AG04450 (cell line): ENCODE data around the gene FTH1. TPM values are rescaled to one million over a fixed set of nuclear protein-coding genes. Genes with fewer than 3 reads are reported as not detected.

Experiments
- CTCF ChIA-PET: fragments of 300-600, 350-600 bp; formaldehyde crosslinking; extraction: SDS; loops from one replicate; lab custom pipeline; 2022; ENCODE audit warnings: antibody characterized with exemption, inconsistent platforms; lab: Charles Lee
- POLR2A ChIA-PET: fragments of 350-600 bp; formaldehyde crosslinking; extraction: SDS; loops from one replicate; lab custom pipeline; 2021; ENCODE audit warnings: antibody characterized with exemption, inconsistent platforms; lab: Yijun Ruan, JAX
- DNase-seq: peaks from one replicate; pipeline ENCODE4 v3.0.0-alpha.2; 2011; ENCODE audit warnings: low read depth, low spot score
- H3K27ac ChIP-seq: one replicate; pipeline ENCODE4 v1.5.1; 2012; ENCODE audit warnings: low read depth, low read length, control low read depth
- H3K27me3 ChIP-seq: one replicate; pipeline ENCODE4 v1.6.0; 2012; ENCODE audit warnings: low read length; ENCODE audit not compliant: control insufficient read depth, insufficient read depth
- H3K4me3 ChIP-seq: 2 replicates; pipeline ENCODE4 v1.5.1; 2011; ENCODE audit warnings: mild to moderate bottlenecking, low read depth, low read length, control low read depth
- H3K9me3 ChIP-seq: 2 replicates; pipeline ENCODE4 v1.5.1; 2012; ENCODE audit warnings: low read length; ENCODE audit not compliant: control insufficient read depth, insufficient read depth
- polyA plus RNA-seq: library from polyadenylated mRNA; depleted of rRNA; stranded (reverse); fragments of >200 nt; gene quantifications from 2 replicates; pipeline ENCODE4 v1.2.3, GENCODE V29; 2011
- TF ChIP-seq, protein P1 (sequence below): IDR thresholded peaks from 2 replicates; pipeline ENCODE4 v1.5.1; 2011; ENCODE audit warnings: low read depth, low read length, control low read depth, inconsistent platforms

FTH1 gene
- polyA plus RNA-seq, 1 experiment, result 3,294 TPM

DNA sequence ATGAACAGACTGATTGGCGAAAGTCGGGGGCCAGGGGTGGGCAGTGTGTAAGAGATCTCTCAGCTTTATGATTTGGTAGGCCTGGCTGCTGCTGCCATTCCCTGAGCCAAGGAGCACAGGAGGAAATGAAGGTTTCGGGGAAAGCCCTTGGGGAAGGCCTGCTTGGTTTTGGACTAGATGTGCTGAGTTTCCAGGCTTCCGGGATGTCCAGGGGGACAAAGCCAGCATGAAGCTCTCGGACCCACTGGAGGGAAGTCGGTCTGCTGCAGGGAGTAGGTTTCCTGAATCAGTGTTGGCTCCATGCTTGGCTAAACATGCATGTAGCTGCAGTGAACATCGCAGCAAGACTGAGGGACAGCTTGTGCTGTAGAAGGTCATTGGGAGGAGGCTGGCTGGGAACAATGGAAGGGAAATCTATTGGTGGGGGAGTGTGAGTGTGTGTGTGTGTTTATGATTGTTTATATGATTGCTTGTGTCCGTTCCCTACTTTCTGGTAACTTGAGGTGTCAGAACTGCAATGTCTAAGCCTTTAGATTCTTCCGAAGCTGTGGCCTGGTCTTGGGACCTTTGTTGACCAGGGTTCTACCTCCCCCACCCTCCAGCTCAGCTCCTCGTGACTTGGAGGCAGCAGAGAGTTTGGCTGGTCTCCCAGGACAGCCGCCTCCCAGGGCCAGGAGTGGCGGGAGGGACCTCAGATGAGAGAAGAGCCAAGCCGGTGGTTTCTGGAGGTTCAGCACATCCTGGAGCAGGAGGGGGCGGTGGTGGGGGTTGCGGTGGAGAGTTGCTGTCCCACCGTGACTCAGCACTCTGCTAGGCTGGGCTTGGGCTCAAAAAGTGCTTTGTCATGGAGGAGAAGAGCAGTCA, 4.0 kb upstream of the FTH1 start:
- ChIA-PET CTCF (interaction anchor here (0.6 to 14.7 kb wide), 8 partner anchors 10 to 518 kb away, joined by 3 to 135 read pairs (median 4); no protein-coding TSS in a partner anchor), POLR2A (interaction anchor here (0.6 to 2.7 kb wide), 8 partner anchors 9 to 409 kb away, joined by 3 to 27 read pairs (median 6); no protein-coding TSS in a partner anchor)
- Histone ChIP-seq H3K27me3 (no peaks in the 10 kb centered on the region), H3K4me3 (0 out of 2 replicates have a peak overlapping the region, but pooled peaks have one; percentile 20), H3K27ac (peak overlapping the region; percentile 99), H3K9me3 (peaks cover 5% of the 10 kb centered on the region; the same call in 1 of the 2 replicates)
- DNase-seq, result peak; percentile 98
- TF ChIP-seq, protein P1, sequence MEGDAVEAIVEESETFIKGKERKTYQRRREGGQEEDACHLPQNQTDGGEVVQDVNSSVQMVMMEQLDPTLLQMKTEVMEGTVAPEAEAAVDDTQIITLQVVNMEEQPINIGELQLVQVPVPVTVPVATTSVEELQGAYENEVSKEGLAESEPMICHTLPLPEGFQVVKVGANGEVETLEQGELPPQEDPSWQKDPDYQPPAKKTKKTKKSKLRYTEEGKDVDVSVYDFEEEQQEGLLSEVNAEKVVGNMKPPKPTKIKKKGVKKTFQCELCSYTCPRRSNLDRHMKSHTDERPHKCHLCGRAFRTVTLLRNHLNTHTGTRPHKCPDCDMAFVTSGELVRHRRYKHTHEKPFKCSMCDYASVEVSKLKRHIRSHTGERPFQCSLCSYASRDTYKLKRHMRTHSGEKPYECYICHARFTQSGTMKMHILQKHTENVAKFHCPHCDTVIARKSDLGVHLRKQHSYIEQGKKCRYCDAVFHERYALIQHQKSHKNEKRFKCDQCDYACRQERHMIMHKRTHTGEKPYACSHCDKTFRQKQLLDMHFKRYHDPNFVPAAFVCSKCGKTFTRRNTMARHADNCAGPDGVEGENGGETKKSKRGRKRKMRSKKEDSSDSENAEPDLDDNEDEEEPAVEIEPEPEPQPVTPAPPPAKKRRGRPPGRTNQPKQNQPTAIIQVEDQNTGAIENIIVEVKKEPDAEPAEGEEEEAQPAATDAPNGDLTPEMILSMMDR, result no peak

DNA sequence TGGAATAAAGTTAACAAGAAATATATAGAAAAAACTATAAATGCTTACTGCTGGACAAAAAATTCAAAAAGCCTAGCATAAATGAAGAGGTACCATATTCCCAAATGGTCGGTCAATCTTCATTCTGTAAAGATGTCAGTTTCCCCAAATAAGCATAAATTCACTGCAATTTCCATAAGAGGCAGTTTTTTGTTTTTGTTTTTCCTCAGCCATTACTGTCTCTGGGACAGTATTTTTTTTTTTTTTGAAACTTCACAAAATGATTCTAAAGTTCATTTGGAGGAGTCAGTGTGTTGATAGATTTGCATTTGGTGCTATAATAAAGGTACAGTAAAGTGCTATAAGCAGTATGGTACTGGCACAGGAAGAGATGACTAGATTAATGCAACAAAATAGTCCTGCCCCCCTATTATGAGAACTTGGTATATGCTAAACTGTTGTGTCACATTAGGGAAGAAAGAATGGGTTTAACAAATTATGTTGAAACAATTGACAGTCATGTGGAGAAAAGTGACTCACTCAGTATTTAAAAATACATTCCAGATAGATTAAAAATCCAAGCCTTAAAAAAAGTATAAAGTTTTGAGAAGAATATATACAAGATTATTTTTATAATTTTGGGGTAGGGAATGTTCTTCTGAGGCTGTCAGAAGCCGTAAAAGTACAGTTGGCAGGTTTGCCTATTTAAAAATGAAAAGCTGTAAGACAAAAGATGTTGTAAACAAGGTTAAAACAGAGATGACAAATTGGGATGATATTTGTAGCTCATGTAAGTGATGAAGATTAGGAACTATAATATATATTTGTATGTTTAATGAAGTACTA, 2.6 kb upstream of the FTH1 start:
- Histone ChIP-seq H3K4me3 (no peak overlapping the region), H3K9me3 (peaks cover 5% of the 10 kb centered on the region; the same call in 1 of the 2 replicates), H3K27ac (peak overlapping the region; percentile 99), H3K27me3 (no peaks in the 10 kb centered on the region)
- TF ChIP-seq, protein P1, result no peak
- CTCF ChIA-PET, result interaction anchor here (0.8 to 14.7 kb wide), 8 partner anchors 11 to 139 kb away, joined by 3 to 135 read pairs (median 6); no protein-coding TSS in a partner anchor
- DNase-seq, result no peak
- POLR2A ChIA-PET, result interaction anchor here (1.7 to 2.7 kb wide), 2 partner anchors 7 to 15 kb away, joined by 9 to 27 read pairs; no protein-coding TSS in a partner anchor

DNA sequence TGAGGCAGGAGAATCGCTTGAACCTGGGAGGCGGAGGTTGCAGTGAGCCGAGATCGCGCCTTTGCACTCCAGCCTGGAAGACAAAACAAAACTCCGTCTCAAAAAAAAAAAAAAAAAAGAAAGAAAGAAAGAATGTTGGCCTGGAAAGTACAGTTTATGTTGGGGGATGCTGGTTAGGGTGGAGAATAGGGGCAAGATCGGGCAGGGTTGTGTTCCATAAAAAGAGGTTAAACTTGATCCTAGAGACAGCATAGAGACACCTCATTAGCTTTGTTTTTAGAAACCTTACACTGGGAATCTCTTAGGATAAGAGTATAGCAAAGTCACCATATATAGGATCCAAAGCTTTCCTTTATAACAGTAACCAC, 1.9 kb upstream of the FTH1 start:
- TF ChIP-seq, protein P1, result no peak
- POLR2A ChIA-PET, result interaction anchor here (0.7 to 2.9 kb wide), 3 partner anchors 21 to 112 kb away, joined by 3 to 37 read pairs (median 6); no protein-coding TSS in a partner anchor
- Histone ChIP-seq H3K27me3 (no peaks in the 10 kb centered on the region), H3K27ac (peak overlapping the region; percentile 57), H3K4me3 (no peak overlapping the region), H3K9me3 (peaks cover 5% of the 10 kb centered on the region; the same call in 1 of the 2 replicates)
- DNase-seq, result no peak
- CTCF ChIA-PET, result interaction anchor here (1.2 to 14.7 kb wide), 5 partner anchors 21 to 140 kb away, joined by 3 to 135 read pairs (median 10); no protein-coding TSS in a partner anchor

DNA sequence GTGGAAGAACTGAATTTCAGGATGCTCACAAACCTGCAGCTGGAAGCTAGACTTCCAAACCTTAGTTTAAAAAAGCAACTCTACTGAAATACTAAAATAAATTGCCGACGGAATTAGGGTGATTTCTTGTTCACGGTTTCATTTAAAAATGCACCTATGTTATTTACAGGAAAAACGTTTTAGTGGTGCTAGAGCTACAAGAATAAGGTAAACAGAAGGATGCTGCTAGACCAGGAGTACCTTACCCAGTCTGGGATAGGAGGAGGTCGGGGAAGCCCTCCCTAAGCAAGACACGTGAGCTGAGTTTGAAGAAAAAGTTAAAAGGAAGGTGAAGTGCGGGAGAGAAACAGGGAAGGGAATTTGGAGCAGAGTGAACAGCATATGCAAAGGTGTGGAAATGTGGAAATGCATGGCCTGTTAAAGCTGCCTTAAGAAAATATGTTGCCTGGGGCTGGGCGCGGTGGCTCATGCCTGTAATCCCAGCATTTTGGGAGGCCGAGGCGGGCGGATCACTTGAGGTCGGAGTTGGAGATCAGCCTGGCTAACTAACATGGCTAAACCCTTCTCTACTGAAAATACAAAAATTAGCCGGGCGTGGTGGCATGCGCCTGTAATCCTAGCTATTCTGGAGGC, 1.4 kb upstream of the FTH1 start:
- CTCF ChIA-PET, result interaction anchor here (1.0 to 14.7 kb wide), 6 partner anchors 21 to 140 kb away, joined by 3 to 135 read pairs (median 7); no protein-coding TSS in a partner anchor

More for the DNA sequence above, 1.4 kb upstream of the FTH1 start:
- TF ChIP-seq, protein P1, result no peak
- H3K4me3 ChIP-seq, result peak overlapping the region; percentile 79
- POLR2A ChIA-PET, result interaction anchor here (0.6 to 3.2 kb wide), 9 partner anchors 10 to 154 kb away, joined by 3 to 37 read pairs (median 12); partner anchors contain the start of gene BEST1
- peaks cover 5% of the 10 kb centered on the region; the same call in 1 of the 2 replicates for H3K9me3 ChIP-seq
- DNase-seq, result no peak
- H3K27ac ChIP-seq, result peak overlapping the region; percentile 88
- no peaks in the 10 kb centered on the region for H3K27me3 ChIP-seq
